Small intestine (tissue), 4 donors: ENCODE data around the gene AFTPH. TPM values are rescaled to one million over a fixed set of nuclear protein-coding genes. Genes with fewer than 3 reads are reported as not detected.

Experiments used
- polyA plus RNA-seq, 4 donors: library from polyadenylated mRNA; stranded (reverse) in 3 of 4; unstranded in 1 of 4; fragments of 200-250 nt in 3 of 4; fragments of 120-200 nt in 1 of 4; gene quantifications; one replicate each; pipeline versions ENCODE4 v1.2.1 to v1.2.3, GENCODE V29; 2013
- donor health status: healthy with polysubstance abuse.
- donor health status: Bipolar disorder and iron deficiency.
- donor health status: healthy.

Gene AFTPH
- polyA plus RNA-seq, 4 donors: 27.2 to 51.0 (median 43.6) TPM

Other genes starting within 250 kb of the AFTPH start
- gene LGALSL, start 70.2 kb upstream of the AFTPH start, polyA plus RNA-seq: 10 to 100 TPM in 3 of 4 donors, 1 to 10 TPM in 1; 6.0 to 28.6 (median 25.3) TPM
- 10 to 100 TPM in 1 of 4 donors, 1 to 10 TPM in 3; 2.7 to 22.0 (median 5.8) TPM for gene SERTAD2, start 129.6 kb downstream of the AFTPH start, polyA plus RNA-seq